Neural cell (in vitro differentiated cells): ENCODE measurements around the gene COL18A1. TPM values are rescaled to one million over a fixed set of nuclear protein-coding genes. Genes with fewer than 3 reads are reported as not detected.

Experiments used
- H2AFZ ChIP-seq: fragments of 200-600, 300-800 bp; sonication (generic), shearing (Covaris generic); 2 replicates; pipeline ENCODE4 v1.6.0; 2014; ENCODE audit warnings: low read depth, mild to moderate bottlenecking, antibody characterized with exemption, low read length, moderate library complexity
- H3F3A ChIP-seq: fragments of 200-600 bp; shearing (Covaris generic); 2 replicates; pipeline ENCODE4 v1.6.1; 2016; ENCODE audit warnings: mild to moderate bottlenecking, moderate library complexity, mixed read lengths, antibody characterized with exemption, low read length; ENCODE audit not compliant: insufficient read depth, poor library complexity, severe bottlenecking
- H3K27ac ChIP-seq: fragments of 200-600, 300-800 bp; sonication (generic), shearing (Covaris generic); 2 replicates; pipeline ENCODE4 v1.5.1; 2014; ENCODE audit warnings: mild to moderate bottlenecking, low read length, moderate library complexity
- H3K27me3 ChIP-seq: fragments of 300-800, 200-600 bp; sonication (generic), shearing (Covaris generic); 2 replicates; pipeline ENCODE4 v1.6.0; 2014; ENCODE audit warnings: mild to moderate bottlenecking, low read depth, low read length, moderate library complexity; ENCODE audit not compliant: insufficient read depth
- H3K36me3 ChIP-seq: fragments of 300-800, 200-600 bp; sonication (generic), shearing (Covaris generic); 2 replicates; pipeline ENCODE4 v1.5.1; 2014; ENCODE audit warnings: mild to moderate bottlenecking, antibody characterized with exemption, low read length, moderate library complexity; ENCODE audit not compliant: insufficient read depth
- H3K4me2 ChIP-seq: fragments of 300-800, 200-600 bp; sonication (generic), shearing (Covaris generic); 2 replicates; pipeline ENCODE4 v1.6.0; 2014; ENCODE audit warnings: mild to moderate bottlenecking, low read length
- H3K4me3 ChIP-seq: fragments of 300-800, 200-600 bp; sonication (generic), shearing (Covaris generic); 2 replicates; pipeline ENCODE4 v1.5.1; 2014; ENCODE audit warnings: mild to moderate bottlenecking, low read length, moderate library complexity
- H3K79me2 ChIP-seq: fragments of 200-600 bp; shearing (Covaris generic); replicated peaks from 2 replicates; pipeline ENCODE4 v1.6.0; 2014; ENCODE audit warnings: mild to moderate bottlenecking, low read length, moderate library complexity; ENCODE audit not compliant: insufficient read depth
- H3K9ac ChIP-seq: fragments of 300-800, 200-600 bp; sonication (generic), shearing (Covaris generic); 2 replicates; pipeline ENCODE4 v1.6.1; 2016; ENCODE audit warnings: mild to moderate bottlenecking, low read length, mixed read lengths
- H3K9me2 ChIP-seq: fragments of 200-600 bp; shearing (Covaris generic); 2 replicates; pipeline ENCODE4 v1.6.1; 2016; ENCODE audit warnings: mild to moderate bottlenecking, low read length, mixed read lengths; ENCODE audit not compliant: insufficient read depth
- H3K9me3 ChIP-seq: fragments of 200-600, 300-800 bp; sonication (generic), shearing (Covaris generic); 2 replicates; pipeline ENCODE4 v1.6.1; 2016; ENCODE audit warnings: mild to moderate bottlenecking, mixed run types, low read length, moderate library complexity, mixed read lengths
- H4K20me1 ChIP-seq: fragments of 200-600 bp; shearing (Covaris generic); 2 replicates; pipeline ENCODE4 v1.6.1; 2016; ENCODE audit warnings: mild to moderate bottlenecking, mixed run types; ENCODE audit not compliant: insufficient read depth
- CTCF ChIP-seq: fragments of 450-650 bp; IDR thresholded peaks from 2 replicates; pipeline ENCODE4 v1.5.1; 2014; ENCODE audit warnings: antibody characterized with exemption, mild to moderate bottlenecking, moderate library complexity; ENCODE audit not compliant: poor library complexity, severe bottlenecking
- EP300 ChIP-seq: fragments of 450-650 bp; conservative IDR thresholded peaks from 2 replicates; pipeline ENCODE4 v1.6.1; 2014; ENCODE audit warnings: antibody characterized with exemption, mild to moderate bottlenecking, moderate library complexity; ENCODE audit not compliant: poor library complexity, severe bottlenecking
- EZH2 ChIP-seq: fragments of 200-600, 300-800 bp; shearing (Covaris generic), sonication (generic); IDR thresholded peaks from 2 replicates; pipeline ENCODE4 v1.6.1; 2014; ENCODE audit warnings: antibody characterized with exemption, low read length, borderline replicate concordance, mild to moderate bottlenecking; ENCODE audit not compliant: insufficient read depth, poor library complexity, severe bottlenecking
- MXI1 ChIP-seq: fragments of 450-650 bp; conservative IDR thresholded peaks from 2 replicates; pipeline ENCODE4 v1.6.1; 2014; ENCODE audit warnings: antibody characterized with exemption, mild to moderate bottlenecking; ENCODE audit not compliant: poor library complexity, severe bottlenecking
- POLR2AphosphoS5 ChIP-seq: IDR thresholded peaks from 2 replicates; pipeline ENCODE4 v1.6.1; 2012
- RAD21 ChIP-seq: fragments of 450-650 bp; conservative IDR thresholded peaks from 2 replicates; pipeline ENCODE4 v1.6.1; 2014; ENCODE audit warnings: antibody characterized with exemption, mild to moderate bottlenecking, moderate library complexity
- SMC3 ChIP-seq: fragments of 450-650 bp; conservative IDR thresholded peaks from 2 replicates; pipeline ENCODE4 v1.6.1; 2014; ENCODE audit warnings: antibody characterized with exemption, mild to moderate bottlenecking, moderate library complexity; ENCODE audit not compliant: poor library complexity
- TAF1 ChIP-seq: IDR thresholded peaks from 2 replicates; pipeline ENCODE4 v1.6.1; 2012; ENCODE audit warnings: low read depth
- polyA plus RNA-seq: library from polyadenylated mRNA; depleted of rRNA; stranded (reverse); fragments of >200 nt; gene quantifications from 2 replicates; pipeline ENCODE4 v1.2.3, GENCODE V29; 2014
- TF ChIP-seq, protein P1 (sequence below): IDR thresholded peaks from 2 replicates; pipeline ENCODE4 v1.6.1; 2012; ENCODE audit warnings: borderline replicate concordance

The COL18A1 gene
- polyA plus RNA-seq, 1 donor from 2014 or later: 2.5 TPM

GRCh38 chr21:45378258-45378966, 26.6 kb upstream of the COL18A1 start:
- H3K4me2 ChIP-seq: no peak overlapping the region
- no peak for TF ChIP-seq TAF1
- TF ChIP-seq EZH2: no peak
- TF ChIP-seq, protein P1, sequence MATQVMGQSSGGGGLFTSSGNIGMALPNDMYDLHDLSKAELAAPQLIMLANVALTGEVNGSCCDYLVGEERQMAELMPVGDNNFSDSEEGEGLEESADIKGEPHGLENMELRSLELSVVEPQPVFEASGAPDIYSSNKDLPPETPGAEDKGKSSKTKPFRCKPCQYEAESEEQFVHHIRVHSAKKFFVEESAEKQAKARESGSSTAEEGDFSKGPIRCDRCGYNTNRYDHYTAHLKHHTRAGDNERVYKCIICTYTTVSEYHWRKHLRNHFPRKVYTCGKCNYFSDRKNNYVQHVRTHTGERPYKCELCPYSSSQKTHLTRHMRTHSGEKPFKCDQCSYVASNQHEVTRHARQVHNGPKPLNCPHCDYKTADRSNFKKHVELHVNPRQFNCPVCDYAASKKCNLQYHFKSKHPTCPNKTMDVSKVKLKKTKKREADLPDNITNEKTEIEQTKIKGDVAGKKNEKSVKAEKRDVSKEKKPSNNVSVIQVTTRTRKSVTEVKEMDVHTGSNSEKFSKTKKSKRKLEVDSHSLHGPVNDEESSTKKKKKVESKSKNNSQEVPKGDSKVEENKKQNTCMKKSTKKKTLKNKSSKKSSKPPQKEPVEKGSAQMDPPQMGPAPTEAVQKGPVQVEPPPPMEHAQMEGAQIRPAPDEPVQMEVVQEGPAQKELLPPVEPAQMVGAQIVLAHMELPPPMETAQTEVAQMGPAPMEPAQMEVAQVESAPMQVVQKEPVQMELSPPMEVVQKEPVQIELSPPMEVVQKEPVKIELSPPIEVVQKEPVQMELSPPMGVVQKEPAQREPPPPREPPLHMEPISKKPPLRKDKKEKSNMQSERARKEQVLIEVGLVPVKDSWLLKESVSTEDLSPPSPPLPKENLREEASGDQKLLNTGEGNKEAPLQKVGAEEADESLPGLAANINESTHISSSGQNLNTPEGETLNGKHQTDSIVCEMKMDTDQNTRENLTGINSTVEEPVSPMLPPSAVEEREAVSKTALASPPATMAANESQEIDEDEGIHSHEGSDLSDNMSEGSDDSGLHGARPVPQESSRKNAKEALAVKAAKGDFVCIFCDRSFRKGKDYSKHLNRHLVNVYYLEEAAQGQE: no peak
- TF ChIP-seq EP300: no peak
- TF ChIP-seq SMC3: no peak
- TF ChIP-seq MXI1: no peak
- no peak for TF ChIP-seq POLR2AphosphoS5
- no peak for TF ChIP-seq RAD21
- TF ChIP-seq CTCF: no peak
- H3K9ac ChIP-seq: no peak overlapping the region

GRCh38 chr21:45379171-45379900, 25.6 kb upstream of the COL18A1 start:
- H3K9me3 ChIP-seq: no peaks in the 10 kb centered on the region
- H3K4me3 ChIP-seq: no peak overlapping the region
- no peak overlapping the region for H3K27ac ChIP-seq
- H3K27me3 ChIP-seq: peaks cover 27% of the 10 kb centered on the region
- no peak overlapping the region for H3K4me2 ChIP-seq
- no peaks in the 10 kb centered on the region for H3K9me2 ChIP-seq
- no peaks in the 10 kb centered on the region for H3K36me3 ChIP-seq
- H2AFZ ChIP-seq: no peak overlapping the region
- TF ChIP-seq EP300: no peak
- TF ChIP-seq RAD21: no peak
- TF ChIP-seq MXI1: no peak
- TF ChIP-seq, protein P1: no peak
- no peak for TF ChIP-seq SMC3
- no peak for TF ChIP-seq CTCF
- TF ChIP-seq EZH2: no peak
- no peak for TF ChIP-seq TAF1
- TF ChIP-seq POLR2AphosphoS5: no peak
- no peaks in the 10 kb centered on the region for H3F3A ChIP-seq
- H3K9ac ChIP-seq: no peak overlapping the region
- H3K79me2 ChIP-seq: no peaks in the 10 kb centered on the region
- H4K20me1 ChIP-seq: no peaks in the 10 kb centered on the region

More at GRCh38 chr21:45378258-45378966, 26.6 kb upstream of the COL18A1 start:
- H3F3A ChIP-seq: no peaks in the 10 kb centered on the region
- H4K20me1 ChIP-seq: no peaks in the 10 kb centered on the region
- no peak overlapping the region for H3K27ac ChIP-seq
- H3K9me3 ChIP-seq: no peaks in the 10 kb centered on the region
- no peaks in the 10 kb centered on the region for H3K36me3 ChIP-seq
- peaks cover 27% of the 10 kb centered on the region for H3K27me3 ChIP-seq
- no peaks in the 10 kb centered on the region for H3K79me2 ChIP-seq
- H3K4me3 ChIP-seq: no peak overlapping the region
- no peaks in the 10 kb centered on the region for H3K9me2 ChIP-seq
- no peak overlapping the region for H2AFZ ChIP-seq
